GM12875 (cell line): Measurements from ENCODE around the gene SLC39A11.
"Not testable (repeated sequence)": the region's sequence is repeated elsewhere in the genome, so short reads cannot be mapped to it uniquely, and the experiment has no call there.

ENCODE experiments used
- H3K4me3 ChIP-seq: one replicate; pipeline ENCODE4 v1.5.1; 2011; ENCODE audit warnings: low read depth, low read length, control low read depth
- CTCF ChIP-seq: IDR thresholded peaks from 2 replicates; pipeline ENCODE4 v1.5.1; 2011; ENCODE audit warnings: low read depth, mild to moderate bottlenecking, control low read depth, inconsistent platforms, low read length, moderate library complexity, borderline replicate concordance; ENCODE audit not compliant: insufficient read depth

The SLC39A11 gene

GRCh38 chr17:73133911-73134649, 41.6 kb upstream of the SLC39A11 start:
- H3K4me3 ChIP-seq, result no peak overlapping the region
- no peak for TF ChIP-seq CTCF

- H3K4me3 ChIP-seq, result no peak overlapping the region
- TF ChIP-seq CTCF, result no peak
These were observed 39.6 kb upstream of the SLC39A11 start for GRCh38 chr17:73132085-73132492.

- not testable (repeated sequence) for H3K4me3 ChIP-seq
These were observed 39.0 kb upstream of the SLC39A11 start for GRCh38 chr17:73131439-73131838.

GRCh38 chr17:73130977-73131376, 38.5 kb upstream of the SLC39A11 start:
- H3K4me3 ChIP-seq, result no peak overlapping the region
- TF ChIP-seq CTCF, result no peak

- no peak for TF ChIP-seq CTCF
- no peak overlapping the region for H3K4me3 ChIP-seq
These were observed 36.0 kb upstream of the SLC39A11 start for GRCh38 chr17:73128496-73128895.

GRCh38 chr17:73126716-73127473, 34.4 kb upstream of the SLC39A11 start:
- no peak for TF ChIP-seq CTCF
- no peak overlapping the region for H3K4me3 ChIP-seq

GRCh38 chr17:73123606-73124320, 31.3 kb upstream of the SLC39A11 start:
- no peak overlapping the region for H3K4me3 ChIP-seq
- TF ChIP-seq CTCF, result no peak
